ENCODE measurements around the gene PRR29. TPM values are rescaled to one million over a fixed set of nuclear protein-coding genes. Genes with fewer than 3 reads are reported as not detected.

Gene PRR29
- total RNA-seq (2021) (0.37 TPM in 1 of 2 replicates, not detected in the other), Bru-seq, nascent RNA (percentile 11 among the genes with signal in this experiment), BruChase-seq, experiment 1, labeled RNA remaining after a 2-hour chase (not detected), BruChase-seq, experiment 2, labeled RNA remaining after a 6-hour chase (percentile 15 among the genes with signal in this experiment)
- long read RNA-seq, result 0 reads

GRCh38 chr17:63998050-63998720 is at the start of gene PRR29:
Gene PRR29, plus strand, starts transcription at chr17:63998351. Its CDS starts 14 bp downstream, at chr17:63998365.
- intact Hi-C loops (cut with micrococcal nuclease; ENCODE audit: unreplicated experiment), result no loop called here
- Histone ChIP-seq H3K27me3 (replicated peaks; ENCODE audit: insufficient read depth, low read depth, low read length, poor library complexity) (no peaks in the 10 kb centered on the region), H3K27ac (ENCODE audit: low read depth, low read length, poor library complexity, severe bottlenecking) (no peak within 1 kb of the TSS), H3K4me3 (ENCODE audit: low read depth, low read length, poor library complexity, severe bottlenecking) (peak within 1 kb of the TSS; percentile 59), H3K4me1 (ENCODE audit: insufficient read depth, low read length, poor library complexity, severe bottlenecking) (no peaks in the 10 kb centered on the region), H3K9me3 (ENCODE audit: low read depth, low read length, poor library complexity, severe bottlenecking) (no peaks in the 10 kb centered on the region), H3K36me3 (ENCODE audit: insufficient read depth, low read length, poor library complexity, severe bottlenecking) (no peaks in the 10 kb centered on the region)
- no peak for TF ChIP-seq CTCF (conservative IDR thresholded peaks at IDR 0.05; ENCODE audit: low read depth, low read length)
- no peak for TF ChIP-seq EZH2 (IDR thresholded peaks at IDR 0.05; ENCODE audit: borderline replicate concordance, low read depth, low read length, poor library complexity, severe bottlenecking)
- CTCF ChIA-PET, result interaction anchor here (0.6 kb wide), 1 partner anchor 116 kb away, joined by 3 read pairs; no protein-coding TSS in a partner anchor
- DNase-seq (ENCODE audit: low spot score), result peak; percentile 85
- BruUV-seq (replicated peaks), result no TSS peak
- POLR2A ChIA-PET (ENCODE audit: low non-redundant PET), result no interaction called here

- DNase-seq (ENCODE audit: low spot score), result no peak
- Histone ChIP-seq H3K9me3 (ENCODE audit: low read depth, low read length, poor library complexity, severe bottlenecking) (no peaks in the 10 kb centered on the region), H3K4me1 (ENCODE audit: insufficient read depth, low read length, poor library complexity, severe bottlenecking) (no peaks in the 10 kb centered on the region), H3K27ac (ENCODE audit: low read depth, low read length, poor library complexity, severe bottlenecking) (no peak overlapping the region), H3K36me3 (ENCODE audit: insufficient read depth, low read length, poor library complexity, severe bottlenecking) (no peaks in the 10 kb centered on the region), H3K4me3 (ENCODE audit: low read depth, low read length, poor library complexity, severe bottlenecking) (no peak overlapping the region), H3K27me3 (replicated peaks; ENCODE audit: insufficient read depth, low read depth, low read length, poor library complexity) (no peaks in the 10 kb centered on the region)
- ChIA-PET CTCF (interaction anchor here (0.9 kb wide), 1 partner anchor 80 kb away, joined by 4 read pairs; no protein-coding TSS in a partner anchor), POLR2A (ENCODE audit: low non-redundant PET) (no interaction called here)
- BruUV-seq (replicated peaks), result no TSS peak
- no peak for TF ChIP-seq CTCF (conservative IDR thresholded peaks at IDR 0.05; ENCODE audit: low read depth, low read length)
- no peak for TF ChIP-seq EZH2 (IDR thresholded peaks at IDR 0.05; ENCODE audit: borderline replicate concordance, low read depth, low read length, poor library complexity, severe bottlenecking)
- intact Hi-C loops (cut with micrococcal nuclease; ENCODE audit: unreplicated experiment), result no loop called here
Measured at GRCh38 chr17:63948521-63948920, 49.6 kb upstream of the PRR29 start.

GRCh38 chr17:63949576-63950250 is 48.4 kb upstream of the PRR29 start:
- no TSS peak for BruUV-seq (replicated peaks)
- H3K36me3 ChIP-seq (ENCODE audit: insufficient read depth, low read length, poor library complexity, severe bottlenecking), result no peaks in the 10 kb centered on the region
- H3K9me3 ChIP-seq (ENCODE audit: low read depth, low read length, poor library complexity, severe bottlenecking), result no peaks in the 10 kb centered on the region
- DNase-seq (ENCODE audit: low spot score), result no peak
- ChIA-PET POLR2A (ENCODE audit: low non-redundant PET) (no interaction called here), CTCF (interaction anchor here (0.6 to 1.0 kb wide), 3 partner anchors 31 to 79 kb away, joined by 3 to 4 read pairs (median 4); no protein-coding TSS in a partner anchor)
- TF ChIP-seq CTCF (conservative IDR thresholded peaks at IDR 0.05; ENCODE audit: low read depth, low read length), result no peak
- TF ChIP-seq EZH2 (IDR thresholded peaks at IDR 0.05; ENCODE audit: borderline replicate concordance, low read depth, low read length, poor library complexity, severe bottlenecking), result no peak
- intact Hi-C loops (cut with micrococcal nuclease; ENCODE audit: unreplicated experiment), result no loop called here
- H3K4me3 ChIP-seq (ENCODE audit: low read depth, low read length, poor library complexity, severe bottlenecking), result no peak overlapping the region
- H3K27me3 ChIP-seq (replicated peaks; ENCODE audit: insufficient read depth, low read depth, low read length, poor library complexity), result no peaks in the 10 kb centered on the region
- H3K4me1 ChIP-seq (ENCODE audit: insufficient read depth, low read length, poor library complexity, severe bottlenecking), result no peaks in the 10 kb centered on the region
- no peak overlapping the region for H3K27ac ChIP-seq (ENCODE audit: low read depth, low read length, poor library complexity, severe bottlenecking)
